CD14-positive monocyte (primary cell): ENCODE measurements around the gene MTG2. TPM values are rescaled to one million over a fixed set of nuclear protein-coding genes. Genes with fewer than 3 reads are reported as not detected.

ENCODE experiments used
- DNase-seq, 3 donors: peaks; one replicate each; pipeline ENCODE4 v3.0.0-alpha.2; 2011 to 2022
- H2AFZ ChIP-seq: 2 replicates; pipeline ENCODE4 v1.6.0; 2012; ENCODE audit warnings: mild to moderate bottlenecking, low read depth, low read length, inconsistent platforms; ENCODE audit not compliant: insufficient read depth, poor library complexity, severe bottlenecking
- H3K27ac ChIP-seq, 2 donors: 1 replicate in 1 of 2; 2 replicates in 1 of 2; pipeline ENCODE4 v1.5.1; 2012 to 2013; ENCODE audit warnings: low read length in 2 of 2, control low read depth in 1 of 2, inconsistent platforms in 1 of 2, low read depth in 1 of 2, mild to moderate bottlenecking in 1 of 2
- H3K27me3 ChIP-seq, 2 donors: one replicate each; pipeline versions ENCODE4 v1.6.0 to v1.6.1; 2011 to 2013; ENCODE audit warnings: low read length in 2 of 2; ENCODE audit not compliant: control insufficient read depth in 2 of 2, insufficient read depth in 2 of 2
- H3K36me3 ChIP-seq, 2 donors: replicated peaks in 1 of 2; 1 replicate in 1 of 2; 2 replicates in 1 of 2; pipeline versions ENCODE4 v1.5.1 to v1.6.1; 2012 to 2013; ENCODE audit warnings: low read length in 2 of 2, control low read depth in 1 of 2, inconsistent platforms in 1 of 2, mild to moderate bottlenecking in 1 of 2; ENCODE audit not compliant: insufficient read depth in 2 of 2, control insufficient read depth in 1 of 2
- H3K4me1 ChIP-seq, 2 donors: 1 replicate in 1 of 2; 2 replicates in 1 of 2; pipeline versions ENCODE4 v1.5.1 to v1.6.1; 2012 to 2013; ENCODE audit warnings: low read length in 2 of 2, control low read depth in 1 of 2, inconsistent platforms in 1 of 2, mild to moderate bottlenecking in 1 of 2, moderate library complexity in 1 of 2; ENCODE audit not compliant: insufficient read depth in 2 of 2, control insufficient read depth in 1 of 2
- H3K4me2 ChIP-seq: replicated peaks from 2 replicates; pipeline ENCODE3; 2012; ENCODE audit warnings: low read length, moderate library complexity, mild to moderate bottlenecking; ENCODE audit not compliant: poor library complexity, severe bottlenecking; ENCODE audit errors: extremely low read depth
- H3K4me3 ChIP-seq, 3 experiments: fragments of 200-600 bp in 1 of 3; sonication (generic) in 1 of 3; replicated peaks in 1 of 3; 1 replicate in 2 of 3; 2 replicates in 1 of 3; pipeline ENCODE4 v1.5.1; 2011 to 2013; ENCODE audit warnings: low read length in 3 of 3, mild to moderate bottlenecking in 3 of 3, control low read depth in 2 of 3, low read depth in 2 of 3, inconsistent platforms in 1 of 3, moderate library complexity in 1 of 3
- H3K79me2 ChIP-seq: 2 replicates; pipeline ENCODE4 v1.6.0; 2012; ENCODE audit warnings: mild to moderate bottlenecking, control low read depth, inconsistent platforms, low read length, moderate library complexity; ENCODE audit not compliant: insufficient read depth
- H3K9ac ChIP-seq: 2 replicates; pipeline ENCODE4 v1.6.0; 2017; ENCODE audit warnings: low read length, mild to moderate bottlenecking; ENCODE audit not compliant: insufficient read depth, poor library complexity, severe bottlenecking
- H3K9me3 ChIP-seq, 2 donors: replicated peaks in 1 of 2; 1 replicate in 1 of 2; 2 replicates in 1 of 2; pipeline versions ENCODE4 v1.5.1 to v1.6.1; 2012 to 2013; ENCODE audit warnings: low read length in 2 of 2, control low read depth in 1 of 2; ENCODE audit not compliant: control insufficient read depth in 1 of 2, insufficient read depth in 1 of 2
- H4K20me1 ChIP-seq: 2 replicates; pipeline ENCODE4 v1.6.0; 2012; ENCODE audit warnings: mild to moderate bottlenecking, low read length, control low read depth, moderate library complexity; ENCODE audit not compliant: insufficient read depth
- H3K27ac Mint-ChIP-seq, 7 donors: one replicate each; pipeline ENCODE4 v1.8.0; 2020; ENCODE audit warnings: mild to moderate bottlenecking in 7 of 7, mixed read lengths in 7 of 7, moderate library complexity in 6 of 7, inconsistent platforms in 2 of 7
- H3K27me3 Mint-ChIP-seq, 3 donors: one replicate each; pipeline ENCODE4 v1.8.0; 2021 to 2022; ENCODE audit warnings: low read depth in 3 of 3, mild to moderate bottlenecking in 3 of 3, mixed read lengths in 3 of 3, moderate library complexity in 3 of 3, inconsistent platforms in 1 of 3
- H3K36me3 Mint-ChIP-seq, 2 donors: one replicate each; pipeline ENCODE4 v1.8.0; 2020; ENCODE audit warnings: mixed read lengths in 2 of 2, inconsistent platforms in 1 of 2, mild to moderate bottlenecking in 1 of 2
- H3K4me1 Mint-ChIP-seq: one replicate; pipeline ENCODE4 v1.8.0; 2020; ENCODE audit warnings: mild to moderate bottlenecking, mixed read lengths
- H3K4me3 Mint-ChIP-seq, 2 donors: one replicate each; pipeline ENCODE4 v1.8.0; 2020; ENCODE audit warnings: mild to moderate bottlenecking in 2 of 2, mixed read lengths in 2 of 2, moderate library complexity in 1 of 2
- H3K9me3 Mint-ChIP-seq, 7 donors: one replicate each; pipeline ENCODE4 v1.8.0; 2020 to 2022; ENCODE audit warnings: mixed read lengths in 7 of 7, mild to moderate bottlenecking in 6 of 7, moderate library complexity in 6 of 7, inconsistent platforms in 2 of 7
- CTCF ChIP-seq: fragments of 200-600 bp; IDR thresholded peaks from one replicate; pipeline ENCODE4 v1.8.0; 2022; ENCODE audit warnings: antibody characterized with exemption, mild to moderate bottlenecking
- WGBS: methylation state at CpG from one replicate; pipeline ENCODE4 v1.1.5; 2013; ENCODE audit warnings: missing lambda C conversion rate; ENCODE audit not compliant: insufficient coverage; 5-methylcytosine and 5-hydroxymethylcytosine counted together
- intact Hi-C, 2 donors: fragments of 100-400 bp; cut with micrococcal nuclease; formaldehyde crosslinking; loops; one replicate each; pipeline versions ENCODE4 v1.15.0 to v1.15.1; 2023
- polyA plus RNA-seq, 3 donors: library from polyadenylated mRNA; depleted of rRNA in 1 of 3; unstranded in 2 of 3; stranded (reverse) in 1 of 3; fragments of 300-500 nt in 2 of 3; fragments of >200 nt in 1 of 3; fragmentation: Illumina TruSeq in 2 of 3; gene quantifications; 1 replicate in 2 of 3; 2 replicates in 1 of 3; pipeline ENCODE4 v1.2.3, GENCODE V29; 2012 to 2021

Gene MTG2
- polyA plus RNA-seq, 3 donors = 10.8 to 16.1 (median 14.9) TPM

DNA sequence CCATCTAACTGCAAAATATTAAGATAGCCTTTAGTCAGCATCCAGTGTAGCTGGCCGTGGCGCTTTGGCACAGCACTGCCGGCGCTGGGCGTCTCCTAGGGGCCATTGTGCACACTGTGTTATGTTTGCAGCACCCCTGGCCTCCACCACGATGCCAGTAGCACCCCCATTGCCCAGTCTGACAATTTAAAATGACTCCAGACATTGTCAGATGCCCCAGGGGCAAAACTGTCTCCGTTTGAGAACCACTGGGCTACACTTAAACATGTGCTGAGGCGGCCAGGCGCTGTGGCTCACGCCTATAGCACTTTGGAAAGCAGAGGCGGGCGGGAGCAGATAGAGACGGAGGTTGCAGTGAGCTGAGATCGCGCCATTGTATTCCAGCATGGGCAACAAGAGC, 6.0 kb upstream of the MTG2 start:
- no peak for DNase-seq
- no peaks in the 10 kb centered on the region for H3K9me3 Mint-ChIP-seq
- Histone ChIP-seq H3K4me3 (no peak overlapping the region), H3K4me2 (no peak overlapping the region), H3K9me3 (no peaks in the 10 kb centered on the region), H3K27me3 (no peaks in the 10 kb centered on the region), H3K27ac (no peak overlapping the region), H4K20me1 (no peaks in the 10 kb centered on the region), H3K79me2 (no peaks in the 10 kb centered on the region), H3K36me3 (peaks cover 27 to 47% of the 10 kb centered on the region in 2 donors), H3K9ac (no peak overlapping the region), H3K4me1 (peaks cover 0 to 1% of the 10 kb centered on the region in 2 donors), H2AFZ (no peak overlapping the region)
- peaks cover 3% of the 10 kb centered on the region for H3K4me1 Mint-ChIP-seq
- TF ChIP-seq CTCF = no peak
- intact Hi-C loops = no loop called here
- 96% methylated on average over 15 of the region's 15 CpGs for WGBS
- H3K27me3 Mint-ChIP-seq = peaks cover 0 to 2% (median 0%) of the 10 kb centered on the region in 3 donors
- H3K36me3 Mint-ChIP-seq = peaks cover 33 to 68% of the 10 kb centered on the region in 2 donors
- no peak overlapping the region for H3K27ac Mint-ChIP-seq
- no peak overlapping the region for H3K4me3 Mint-ChIP-seq

GRCh38 chr20:62177307-62177706, 5.5 kb upstream of the MTG2 start:
- WGBS = 95% methylated on average over 7 of the region's 9 CpGs
- DNase-seq = no peak
- no peaks in the 10 kb centered on the region for H3K9me3 Mint-ChIP-seq
- no peak overlapping the region for H3K4me3 ChIP-seq
- no peak overlapping the region for H3K27ac ChIP-seq
- H3K9ac ChIP-seq = no peak overlapping the region
- H4K20me1 ChIP-seq = no peaks in the 10 kb centered on the region
- peaks cover 27 to 47% of the 10 kb centered on the region in 2 donors for H3K36me3 ChIP-seq
- no peaks in the 10 kb centered on the region for H3K27me3 ChIP-seq
- intact Hi-C loops = no loop called here
- H2AFZ ChIP-seq = no peak overlapping the region
- peaks cover 2 to 5% of the 10 kb centered on the region in 2 donors for H3K4me1 ChIP-seq
- H3K4me1 Mint-ChIP-seq = peaks cover 8% of the 10 kb centered on the region
- no peak for TF ChIP-seq CTCF
- no peaks in the 10 kb centered on the region for H3K9me3 ChIP-seq
- H3K79me2 ChIP-seq = no peaks in the 10 kb centered on the region
- no peak overlapping the region for H3K4me2 ChIP-seq
- no peak overlapping the region for H3K4me3 Mint-ChIP-seq
- H3K27me3 Mint-ChIP-seq = peaks cover 0 to 2% (median 0%) of the 10 kb centered on the region in 3 donors
- peaks cover 32 to 65% of the 10 kb centered on the region in 2 donors for H3K36me3 Mint-ChIP-seq
- H3K27ac Mint-ChIP-seq = peak overlapping the region in 1 of 7 donors; percentile 65
